ENCODE measurements around the gene CACNA1A. TPM values are rescaled to one million over a fixed set of nuclear protein-coding genes. Genes with fewer than 3 reads are reported as not detected.

CACNA1A gene
- total and polyA plus RNA-seq, 8 donors: 0.58 to 12.5 (median 3.8) TPM; not detected in 1

GRCh38 chr19:13277104-13277809 lies 229.0 kb downstream of the CACNA1A start:
- 35 to 44% (median 38%) methylated on average over 16 to 17 of the region's 17 CpGs for WGBS, 5 donors
- intact Hi-C loops (cut with DNase I; ENCODE audit: low total_unique reads): loop anchor here (5.0 kb wide), 1 partner anchor 310 kb away; no protein-coding TSS in a partner anchor
- no peak overlapping the region for H3K4me3 ChIP-seq

DNA sequence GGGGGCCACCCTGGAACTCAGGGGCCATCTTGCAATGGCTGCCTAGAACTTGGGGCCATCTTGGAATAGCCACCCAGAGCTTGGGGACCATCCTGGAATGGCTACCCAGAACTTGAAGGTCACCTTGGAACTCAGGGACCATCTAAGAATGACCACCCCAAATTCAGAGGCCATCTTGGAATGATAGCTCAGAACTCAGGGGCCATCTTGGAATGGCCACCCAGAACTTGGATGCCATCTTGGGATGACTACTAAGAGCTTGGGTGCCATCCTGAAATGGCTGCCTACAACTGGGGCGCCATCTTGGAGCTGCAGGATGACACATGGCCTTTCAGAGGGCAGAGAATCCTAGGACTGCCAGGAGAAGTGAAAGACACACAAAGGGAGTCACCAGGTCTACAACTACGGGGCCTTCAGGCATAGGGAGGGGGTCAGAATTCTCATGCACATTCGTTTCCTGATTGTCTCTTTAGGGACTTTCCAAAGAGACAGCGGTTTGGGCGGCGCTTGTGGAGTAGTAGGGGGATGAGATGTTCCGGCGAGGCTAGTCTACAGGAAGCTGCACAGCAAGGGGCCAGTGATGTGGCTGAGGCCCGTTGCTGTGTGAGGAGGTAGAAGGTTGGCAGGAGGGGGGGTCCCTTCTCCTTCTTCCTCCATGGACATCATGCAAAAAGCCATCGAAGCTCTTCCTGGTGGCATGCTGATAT lies 231.1 kb downstream of the CACNA1A start:
- Histone ChIP-seq H3K9me3 (no peaks in the 10 kb centered on the region), H3K27ac (no peak overlapping the region), H3K27me3 (peaks cover 0 to 6% (median 0%) of the 10 kb centered on the region in 3 donors), H3K4me1 (peaks cover 0 to 8% (median 0%) of the 10 kb centered on the region in 4 donors), H3K36me3 (no peaks in the 10 kb centered on the region), H3K4me3 (no peak overlapping the region)
- no peak for DNase-seq
- TF ChIP-seq, protein P1, sequence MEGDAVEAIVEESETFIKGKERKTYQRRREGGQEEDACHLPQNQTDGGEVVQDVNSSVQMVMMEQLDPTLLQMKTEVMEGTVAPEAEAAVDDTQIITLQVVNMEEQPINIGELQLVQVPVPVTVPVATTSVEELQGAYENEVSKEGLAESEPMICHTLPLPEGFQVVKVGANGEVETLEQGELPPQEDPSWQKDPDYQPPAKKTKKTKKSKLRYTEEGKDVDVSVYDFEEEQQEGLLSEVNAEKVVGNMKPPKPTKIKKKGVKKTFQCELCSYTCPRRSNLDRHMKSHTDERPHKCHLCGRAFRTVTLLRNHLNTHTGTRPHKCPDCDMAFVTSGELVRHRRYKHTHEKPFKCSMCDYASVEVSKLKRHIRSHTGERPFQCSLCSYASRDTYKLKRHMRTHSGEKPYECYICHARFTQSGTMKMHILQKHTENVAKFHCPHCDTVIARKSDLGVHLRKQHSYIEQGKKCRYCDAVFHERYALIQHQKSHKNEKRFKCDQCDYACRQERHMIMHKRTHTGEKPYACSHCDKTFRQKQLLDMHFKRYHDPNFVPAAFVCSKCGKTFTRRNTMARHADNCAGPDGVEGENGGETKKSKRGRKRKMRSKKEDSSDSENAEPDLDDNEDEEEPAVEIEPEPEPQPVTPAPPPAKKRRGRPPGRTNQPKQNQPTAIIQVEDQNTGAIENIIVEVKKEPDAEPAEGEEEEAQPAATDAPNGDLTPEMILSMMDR (IDR thresholded peaks at IDR 0.05): no peak
- TF ChIP-seq EP300 (IDR thresholded peaks at IDR 0.05): no peak
- no peak for TF ChIP-seq POLR2AphosphoS5 (IDR thresholded peaks at IDR 0.05)
- no peak for TF ChIP-seq POLR2A (IDR thresholded peaks at IDR 0.05)
- intact Hi-C loops (cut with DNase I; ENCODE audit: low total_unique reads): loop anchor here (5.0 kb wide), 1 partner anchor 312 kb away; no protein-coding TSS in a partner anchor
- 75 to 85% (median 77%) methylated on average over 10 of the region's 10 CpGs for WGBS, 5 donors

More at GRCh38 chr19:13277104-13277809, 229.0 kb downstream of the CACNA1A start:
- H3K36me3 ChIP-seq: no peaks in the 10 kb centered on the region
- H3K27ac ChIP-seq: no peak overlapping the region
- DNase-seq: peak; percentile 55 to 87
- peaks cover 0 to 8% (median 0%) of the 10 kb centered on the region in 4 donors for H3K4me1 ChIP-seq
- H3K9me3 ChIP-seq: no peaks in the 10 kb centered on the region
- peaks cover 0 to 25% (median 10%) of the 10 kb centered on the region in 3 donors for H3K27me3 ChIP-seq
- peak in 1 of 3 donors; percentile 31 for TF ChIP-seq POLR2AphosphoS5 (IDR thresholded peaks at IDR 0.05)
- TF ChIP-seq, protein P1 (IDR thresholded peaks at IDR 0.05): peak in 5 of 7 experiments; percentile 33 to 83 (median 68)
- no peak for TF ChIP-seq EP300 (IDR thresholded peaks at IDR 0.05)

DNA sequence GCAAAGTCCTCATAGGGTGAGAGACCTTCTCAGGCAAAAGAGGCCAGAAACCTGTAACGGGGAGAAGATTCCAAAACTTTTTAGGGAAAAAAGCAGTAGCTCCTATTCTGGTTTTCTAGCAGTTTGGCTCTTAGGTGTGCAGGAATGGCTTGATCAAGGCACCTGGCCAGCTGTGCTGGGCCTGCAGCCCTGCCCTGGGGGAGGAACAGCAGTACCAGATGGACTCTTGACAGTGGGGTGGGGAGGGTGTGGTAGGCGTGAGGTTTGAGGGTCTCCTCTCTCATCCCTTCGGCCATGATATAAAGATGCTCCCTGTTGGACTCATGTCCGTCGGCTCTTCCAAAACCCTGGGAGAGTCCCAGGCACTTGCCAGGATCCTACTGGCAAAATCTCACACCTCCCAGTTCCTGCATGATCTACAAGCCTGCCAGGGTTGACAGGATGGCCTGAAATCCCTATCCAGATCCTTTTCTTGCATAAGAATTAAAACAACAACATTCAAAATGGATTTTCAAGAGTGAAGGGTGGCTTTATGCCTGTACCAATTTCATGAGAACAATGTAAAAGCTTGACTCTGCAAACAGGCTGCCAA lies 235.7 kb downstream of the CACNA1A start:
- H3K27ac ChIP-seq: no peak overlapping the region
- H3K27me3 ChIP-seq: no peaks in the 10 kb centered on the region
- H3K9me3 ChIP-seq: no peaks in the 10 kb centered on the region
- WGBS, 5 donors: 80 to 94% (median 88%) methylated on average over 5 of the region's 5 CpGs
- no peak for DNase-seq
- H3K4me3 ChIP-seq: no peak overlapping the region
- H3K4me1 ChIP-seq: no peaks in the 10 kb centered on the region
- intact Hi-C loops (cut with DNase I; ENCODE audit: low total_unique reads): no loop called here
- TF ChIP-seq, protein P1 (IDR thresholded peaks at IDR 0.05): no peak
- TF ChIP-seq POLR2A (IDR thresholded peaks at IDR 0.05) (no peak), EP300 (IDR thresholded peaks at IDR 0.05) (no peak), POLR2AphosphoS5 (IDR thresholded peaks at IDR 0.05) (no peak)
- no peaks in the 10 kb centered on the region for H3K36me3 ChIP-seq

GRCh38 chr19:13269348-13269747 lies 236.9 kb downstream of the CACNA1A start:
- H3K36me3 ChIP-seq: no peaks in the 10 kb centered on the region
- no peak overlapping the region for H3K27ac ChIP-seq
- no peaks in the 10 kb centered on the region for H3K9me3 ChIP-seq
- TF ChIP-seq POLR2A (IDR thresholded peaks at IDR 0.05): no peak
- TF ChIP-seq POLR2AphosphoS5 (IDR thresholded peaks at IDR 0.05): no peak
- TF ChIP-seq, protein P1 (IDR thresholded peaks at IDR 0.05): no peak
- TF ChIP-seq EP300 (IDR thresholded peaks at IDR 0.05): no peak
- no peak overlapping the region for H3K4me3 ChIP-seq
- H3K4me1 ChIP-seq: no peaks in the 10 kb centered on the region
- no peak for DNase-seq
- intact Hi-C loops (cut with DNase I; ENCODE audit: low total_unique reads): no loop called here
- H3K27me3 ChIP-seq: peaks cover 0 to 5% (median 0%) of the 10 kb centered on the region in 3 donors
- WGBS, 5 donors: 91 to 96% (median 92%) methylated on average over 10 of the region's 10 CpGs
